Hepatocyte (in vitro differentiated cells): ENCODE measurements around the gene TFAP2A.

Experiments
- EZH2 ChIP-seq: fragments of 200-600 bp; sonication (generic); IDR thresholded peaks from 2 replicates; pipeline ENCODE4 v1.6.1; 2016; ENCODE audit warnings: antibody characterized with exemption, mild to moderate bottlenecking, borderline replicate concordance
- TF ChIP-seq, protein P1 (sequence below): fragments of 200-600 bp; sonication (generic); IDR thresholded peaks from 2 replicates; pipeline ENCODE4 v1.5.1; 2016; ENCODE audit warnings: antibody characterized with exemption, mild to moderate bottlenecking; ENCODE audit not compliant: poor library complexity

- TF ChIP-seq, protein P1, sequence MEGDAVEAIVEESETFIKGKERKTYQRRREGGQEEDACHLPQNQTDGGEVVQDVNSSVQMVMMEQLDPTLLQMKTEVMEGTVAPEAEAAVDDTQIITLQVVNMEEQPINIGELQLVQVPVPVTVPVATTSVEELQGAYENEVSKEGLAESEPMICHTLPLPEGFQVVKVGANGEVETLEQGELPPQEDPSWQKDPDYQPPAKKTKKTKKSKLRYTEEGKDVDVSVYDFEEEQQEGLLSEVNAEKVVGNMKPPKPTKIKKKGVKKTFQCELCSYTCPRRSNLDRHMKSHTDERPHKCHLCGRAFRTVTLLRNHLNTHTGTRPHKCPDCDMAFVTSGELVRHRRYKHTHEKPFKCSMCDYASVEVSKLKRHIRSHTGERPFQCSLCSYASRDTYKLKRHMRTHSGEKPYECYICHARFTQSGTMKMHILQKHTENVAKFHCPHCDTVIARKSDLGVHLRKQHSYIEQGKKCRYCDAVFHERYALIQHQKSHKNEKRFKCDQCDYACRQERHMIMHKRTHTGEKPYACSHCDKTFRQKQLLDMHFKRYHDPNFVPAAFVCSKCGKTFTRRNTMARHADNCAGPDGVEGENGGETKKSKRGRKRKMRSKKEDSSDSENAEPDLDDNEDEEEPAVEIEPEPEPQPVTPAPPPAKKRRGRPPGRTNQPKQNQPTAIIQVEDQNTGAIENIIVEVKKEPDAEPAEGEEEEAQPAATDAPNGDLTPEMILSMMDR = peak; percentile 79
- no peak for TF ChIP-seq EZH2
Measured at GRCh38 chr6:10429638-10430427, 15.0 kb upstream of the TFAP2A start.
